GM18870 (cell line): ENCODE measurements around the gene BDH1.
"Not testable (repeated sequence)": the region's sequence is repeated elsewhere in the genome, so short reads cannot be mapped to it uniquely, and the experiment has no call there.

Experiments
- ATAC-seq: cut with Tn5 transposase; IDR thresholded peaks from one replicate; pipeline ENCODE4 v1.9.1; 2021; ENCODE audit warnings: moderate library complexity; ENCODE audit not compliant: unreplicated experiment

The BDH1 gene

GRCh38 chr3:197555281-197556261, at the start of gene BDH1:
BDH1 (minus strand) TSS chr3:197555968; CDS start chr3:197546443, 9,525 bp downstream.
- peak; percentile 4 for ATAC-seq

- no peak for ATAC-seq
These were observed 47.7 kb upstream of the BDH1 start for GRCh38 chr3:197603317-197603933.

DNA sequence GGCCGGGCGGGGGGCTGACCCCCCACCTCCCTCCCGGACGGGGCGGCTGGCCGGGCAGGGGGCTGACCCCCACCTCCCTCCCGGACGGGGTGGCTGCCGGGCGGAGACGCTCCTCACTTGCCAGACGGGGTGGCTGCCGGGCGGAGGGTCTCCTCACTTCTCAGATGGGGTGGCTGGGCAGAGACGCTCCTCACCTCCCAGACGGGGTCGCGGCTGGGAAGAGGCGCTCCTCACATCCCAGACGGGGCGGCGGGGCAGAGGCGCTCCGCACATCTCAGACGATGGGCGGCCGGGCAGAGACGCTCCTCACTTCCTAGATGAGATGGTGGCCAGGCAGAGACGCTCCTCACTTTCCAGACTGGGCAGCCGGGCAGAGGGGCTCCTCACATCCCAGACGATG, 46.6 kb upstream of the BDH1 start:
- ATAC-seq, result not testable (repeated sequence)

- not testable (repeated sequence) for ATAC-seq
These were observed 45.7 kb upstream of the BDH1 start for GRCh38 chr3:197601566-197601840.

DNA sequence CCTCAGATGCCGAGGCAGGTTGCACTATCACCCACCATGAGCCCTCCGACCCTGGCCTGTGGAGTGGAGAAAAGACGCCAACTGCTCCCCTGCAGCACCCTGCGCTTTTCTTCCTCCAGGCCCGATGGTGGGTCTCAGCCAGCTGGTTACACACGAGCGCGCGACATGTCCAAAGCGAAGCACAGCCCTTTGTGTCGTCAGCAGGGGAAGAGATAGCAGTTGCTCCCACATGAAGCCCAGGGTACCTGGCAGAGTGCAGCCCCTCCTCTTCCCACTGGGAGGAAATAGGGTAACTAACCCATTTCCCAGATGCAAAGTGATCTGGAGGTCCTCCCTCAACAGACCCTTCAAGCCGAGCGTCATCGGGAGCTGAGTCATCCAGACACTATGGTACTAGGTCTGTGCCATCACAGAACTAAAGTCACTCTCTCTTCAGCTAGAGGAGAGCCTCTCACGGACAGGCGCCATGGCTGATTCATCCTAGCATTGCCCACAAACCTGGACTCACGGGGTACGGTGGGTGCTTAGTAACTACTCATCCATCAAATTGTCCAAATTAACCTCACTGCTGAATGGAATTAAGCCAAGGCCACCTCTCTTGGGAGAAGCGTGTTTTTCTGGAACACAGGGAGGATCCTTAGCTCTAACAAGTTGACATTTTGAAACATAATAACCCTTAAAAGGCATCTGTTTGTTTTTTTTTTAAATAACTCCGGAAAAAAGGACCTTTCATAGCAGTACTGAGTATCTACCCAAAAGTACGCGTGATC, 45.2 kb upstream of the BDH1 start:
- no peak for ATAC-seq

DNA sequence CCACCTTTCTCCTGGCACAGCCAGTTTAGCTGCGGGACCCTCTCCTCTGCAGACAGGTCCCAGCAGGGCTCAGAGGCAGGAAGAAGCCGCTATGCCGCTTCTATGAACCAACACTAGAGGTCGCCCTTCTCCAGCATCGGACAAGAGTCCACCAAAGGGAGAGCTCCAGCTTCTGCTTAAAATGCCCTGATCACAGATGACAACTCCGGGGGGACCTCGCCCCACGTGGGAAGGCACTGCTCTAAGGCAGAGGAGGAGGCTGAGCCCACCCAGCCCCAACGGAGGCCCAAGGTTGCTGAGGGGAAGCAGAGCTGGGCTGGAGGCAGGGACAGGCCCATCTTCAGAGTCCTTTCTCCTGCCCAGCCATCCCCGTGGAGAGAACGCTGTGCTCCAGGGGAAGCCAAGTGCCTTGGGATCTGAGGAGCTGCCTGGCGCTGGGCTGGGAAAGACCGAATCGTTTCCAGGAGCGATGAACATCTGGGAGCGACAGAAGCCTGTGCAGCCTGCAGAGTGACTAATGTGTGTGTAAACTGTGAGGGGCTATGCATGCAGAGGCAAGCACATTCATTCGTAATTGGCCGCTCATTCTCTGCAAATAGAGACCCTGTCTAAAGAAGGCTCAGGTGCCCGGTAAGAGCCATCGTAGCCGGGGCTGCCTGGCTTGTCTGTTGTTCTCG, 43.5 kb upstream of the BDH1 start:
- ATAC-seq, result peak; percentile 78

- ATAC-seq, result no peak
These were observed 42.7 kb upstream of the BDH1 start for GRCh38 chr3:197598404-197598980.

GRCh38 chr3:197597335-197597734, 41.6 kb upstream of the BDH1 start:
- no peak for ATAC-seq

GRCh38 chr3:197595470-197596185, 39.9 kb upstream of the BDH1 start:
- ATAC-seq, result no peak

- ATAC-seq, result no peak
These were observed 37.2 kb upstream of the BDH1 start for GRCh38 chr3:197593046-197593380.

- ATAC-seq, result no peak
These were observed 36.7 kb upstream of the BDH1 start for GRCh38 chr3:197592361-197593045.

DNA sequence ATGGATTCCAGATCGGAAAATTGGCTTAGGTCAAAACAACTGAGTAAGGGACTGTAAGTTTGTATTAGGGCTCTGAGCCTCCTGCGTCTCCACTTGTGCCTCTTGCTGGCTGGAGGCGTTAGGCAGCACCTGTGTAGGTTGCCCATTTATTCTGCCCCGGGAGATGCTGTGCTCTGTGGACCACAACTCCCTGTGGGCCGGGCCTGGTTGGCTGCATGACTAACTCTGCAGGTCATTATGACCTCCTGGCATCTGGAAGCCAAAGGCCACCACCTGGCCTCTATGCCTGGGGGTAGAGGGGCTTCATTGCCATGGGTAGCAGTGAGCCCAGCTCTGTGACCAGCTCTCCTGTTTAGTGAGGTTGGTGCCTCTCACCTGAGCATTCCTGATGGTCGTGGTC, 36.0 kb upstream of the BDH1 start:
- ATAC-seq, result no peak

GRCh38 chr3:197590313-197590962, 34.7 kb upstream of the BDH1 start:
- no peak for ATAC-seq

- ATAC-seq, result no peak
These were observed 33.8 kb upstream of the BDH1 start for GRCh38 chr3:197589545-197589944.

GRCh38 chr3:197586768-197587167, 31.0 kb upstream of the BDH1 start:
- not testable (repeated sequence) for ATAC-seq

- no peak for ATAC-seq
These were observed 30.4 kb upstream of the BDH1 start for GRCh38 chr3:197586181-197586580.

DNA sequence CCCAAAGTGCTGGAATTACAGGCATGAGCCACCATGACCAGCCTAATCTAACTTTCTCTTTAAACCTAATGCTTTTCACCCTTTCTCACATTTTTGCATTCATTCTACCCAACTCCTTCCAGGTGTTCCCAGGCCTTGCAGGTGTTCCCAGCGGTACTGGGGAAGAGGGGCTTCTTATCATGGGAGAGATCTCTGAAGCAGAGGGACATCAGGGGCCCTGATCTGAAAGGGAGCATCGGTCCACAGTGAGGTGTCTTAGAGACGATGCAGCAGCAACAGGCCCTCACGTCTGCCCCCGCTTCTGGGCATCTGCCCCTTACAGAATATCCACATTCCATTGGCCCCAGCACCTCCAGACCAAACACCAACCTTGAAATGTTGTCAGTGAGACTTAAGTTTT, 29.0 kb upstream of the BDH1 start:
- ATAC-seq, result no peak

DNA sequence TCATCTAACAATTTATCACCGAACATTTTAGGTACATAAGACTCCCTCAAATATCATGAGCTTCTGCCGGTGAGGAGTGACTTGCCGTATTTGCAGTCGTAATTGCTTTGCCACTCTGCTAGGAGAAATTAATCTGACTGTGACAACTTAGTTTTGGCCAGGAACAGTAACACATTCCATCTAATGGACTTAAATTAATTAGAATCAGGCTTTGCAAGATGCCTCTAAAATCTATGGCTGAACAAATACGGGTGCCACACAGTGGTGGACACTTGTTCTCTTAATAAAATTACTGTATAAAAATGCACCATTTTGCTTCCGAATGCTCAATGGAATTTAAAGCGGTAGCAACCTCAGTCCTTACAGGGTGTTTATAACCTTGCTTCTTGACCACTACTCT, 27.6 kb upstream of the BDH1 start:
- no peak for ATAC-seq

DNA sequence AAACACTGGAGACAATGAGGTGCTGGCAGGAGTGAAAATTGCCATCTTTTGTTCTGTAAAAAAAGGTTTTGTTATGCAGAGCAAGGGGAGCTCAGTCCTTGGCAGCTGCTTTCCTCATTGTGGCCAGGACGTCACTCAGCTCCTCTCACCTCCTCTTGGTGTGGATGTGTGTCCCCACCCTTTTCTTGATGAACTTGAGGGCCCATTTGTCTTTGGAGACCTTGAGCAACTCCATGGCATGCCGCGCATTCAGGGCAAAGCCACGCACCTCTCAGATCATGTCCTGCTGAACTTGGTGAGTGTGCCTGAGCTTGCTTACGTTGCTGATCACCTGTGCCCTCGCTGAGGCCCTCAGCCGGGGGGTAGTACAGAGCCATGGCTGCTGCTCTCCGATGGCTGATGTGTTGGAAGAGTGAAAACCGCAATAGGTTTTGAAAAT, 24.5 kb upstream of the BDH1 start:
- no peak for ATAC-seq
